Measurements from ENCODE around the gene B4GALT3. TPM values are rescaled to one million over a fixed set of nuclear protein-coding genes. Genes with fewer than 3 reads are reported as not detected.

Gene B4GALT3
- total RNA-seq, 3 donors from 2014 or later (not counting 1 experiment from before 2014, with no cell fraction given), result 58.4 to 62.2 (median 59.4) TPM

GRCh38 chr1:161223805-161224694, 46.7 kb upstream of the B4GALT3 start:
- peaks cover 35% of the 10 kb centered on the region for H3K4me1 ChIP-seq (ENCODE audit: control insufficient read depth, insufficient read depth, low read length)
- DNase-seq (no peak), ATAC-seq (no peak)
- no peaks in the 10 kb centered on the region for H3K27me3 ChIP-seq (ENCODE audit: control insufficient read depth, insufficient read depth, low read length)
- Mint-ChIP-seq H3K4me3 (no peak overlapping the region), H3K36me3 (no peaks in the 10 kb centered on the region), H3K4me1 (peaks cover 49 to 68% of the 10 kb centered on the region in 2 donors), H3K27ac (peak overlapping the region; percentile 72 to 99), H3K27me3 (ENCODE audit: low read depth in 2 of 2) (no peaks in the 10 kb centered on the region), H3K9me3 (no peaks in the 10 kb centered on the region)
- no peaks in the 10 kb centered on the region for H3K9me3 ChIP-seq (ENCODE audit: control insufficient read depth, insufficient read depth, low read length)
- intact Hi-C loops (cut with micrococcal nuclease), result no loop called here
- H3K27ac ChIP-seq (ENCODE audit: low read length), result no peak overlapping the region
- WGBS (ENCODE audit: insufficient coverage), result 98% methylated on average over 6 of the region's 7 CpGs
- no peak overlapping the region for H3K4me3 ChIP-seq (ENCODE audit: low read length)
- peaks cover 20% of the 10 kb centered on the region for H3K36me3 ChIP-seq (ENCODE audit: control insufficient read depth, insufficient read depth, low read length)
- no peak for TF ChIP-seq CTCF (IDR thresholded peaks at IDR 0.05)

- no peak for TF ChIP-seq CTCF (IDR thresholded peaks at IDR 0.05)
- WGBS (ENCODE audit: insufficient coverage), result 92% methylated on average over 6 of the region's 6 CpGs
- H3K27me3 ChIP-seq (ENCODE audit: control insufficient read depth, insufficient read depth, low read length), result no peaks in the 10 kb centered on the region
- peak overlapping the region; percentile 17 for H3K4me3 Mint-ChIP-seq
- no peak overlapping the region for H3K4me3 ChIP-seq (ENCODE audit: low read length)
- intact Hi-C loops (cut with micrococcal nuclease), result no loop called here
- H3K36me3 ChIP-seq (ENCODE audit: control insufficient read depth, insufficient read depth, low read length), result peaks cover 21% of the 10 kb centered on the region
- DNase-seq (no peak), ATAC-seq (no peak)
- no peaks in the 10 kb centered on the region for H3K9me3 Mint-ChIP-seq
- no peaks in the 10 kb centered on the region for H3K9me3 ChIP-seq (ENCODE audit: control insufficient read depth, insufficient read depth, low read length)
- H3K27ac Mint-ChIP-seq, result peak overlapping the region; percentile 72 to 99
- no peaks in the 10 kb centered on the region for H3K27me3 Mint-ChIP-seq (ENCODE audit: low read depth in 2 of 2)
- H3K4me1 ChIP-seq (ENCODE audit: control insufficient read depth, insufficient read depth, low read length), result peaks cover 43% of the 10 kb centered on the region
- H3K27ac ChIP-seq (ENCODE audit: low read length), result no peak overlapping the region
- H3K4me1 Mint-ChIP-seq, result peaks cover 59 to 77% of the 10 kb centered on the region in 2 donors
- H3K36me3 Mint-ChIP-seq, result no peaks in the 10 kb centered on the region
These were observed 45.1 kb upstream of the B4GALT3 start for GRCh38 chr1:161222175-161223019.

GRCh38 chr1:161220002-161220401, 42.7 kb upstream of the B4GALT3 start:
- Mint-ChIP-seq H3K4me3 (no peak overlapping the region), H3K27ac (peak overlapping the region; percentile 96 to 99), H3K9me3 (no peaks in the 10 kb centered on the region), H3K27me3 (ENCODE audit: low read depth in 2 of 2) (no peaks in the 10 kb centered on the region), H3K4me1 (peaks cover 55 to 69% of the 10 kb centered on the region in 2 donors), H3K36me3 (no peaks in the 10 kb centered on the region)
- intact Hi-C loops (cut with micrococcal nuclease), result no loop called here
- peaks cover 24% of the 10 kb centered on the region for H3K4me1 ChIP-seq (ENCODE audit: control insufficient read depth, insufficient read depth, low read length)
- no peaks in the 10 kb centered on the region for H3K27me3 ChIP-seq (ENCODE audit: control insufficient read depth, insufficient read depth, low read length)
- 89% methylated on average over 5 of the region's 5 CpGs for WGBS (ENCODE audit: insufficient coverage)
- ATAC-seq (no peak), DNase-seq (no peak)
- no peak overlapping the region for H3K4me3 ChIP-seq (ENCODE audit: low read length)
- H3K27ac ChIP-seq (ENCODE audit: low read length), result no peak overlapping the region
- no peaks in the 10 kb centered on the region for H3K9me3 ChIP-seq (ENCODE audit: control insufficient read depth, insufficient read depth, low read length)
- peaks cover 21% of the 10 kb centered on the region for H3K36me3 ChIP-seq (ENCODE audit: control insufficient read depth, insufficient read depth, low read length)
- TF ChIP-seq CTCF (IDR thresholded peaks at IDR 0.05), result no peak
